A549 (cell line): ENCODE results near the gene LRIG1. TPM values are rescaled to one million over a fixed set of nuclear protein-coding genes. Genes with fewer than 3 reads are reported as not detected.
"Not testable (repeated sequence)": the region's sequence is repeated elsewhere in the genome, so short reads cannot be mapped to it uniquely, and the experiment has no call there.

Experiments used
- ATAC-seq, 2 experiments: fragments of 200-7000 bp in 1 of 2; fragments of >200 bp in 1 of 2; cut with Nextera tagmentation in 1 of 2; cut with Tn5 transposase in 1 of 2; 3 replicates each; pipeline versions ENCODE4 v1.8.0 to v1.9.1; 2018 to 2020; ENCODE audit warnings: mild to moderate bottlenecking in 1 of 2, moderate library complexity in 1 of 2
- CTCF ChIA-PET: fragments of 300-600 bp; sonication (Branson Sonifier 250); formaldehyde crosslinking; extraction: SDS; loops from one replicate; lab custom pipeline; 2021; ENCODE audit warnings: antibody characterized with exemption, inconsistent platforms; lab: Yijun Ruan, JAX
- POLR2A ChIA-PET: fragments of 350-600 bp; formaldehyde crosslinking; extraction: SDS; loops from one replicate; lab custom pipeline; 2021; ENCODE audit warnings: antibody characterized with exemption, inconsistent platforms; lab: Yijun Ruan, JAX
- DNase-seq, 2 experiments: peaks; one replicate each; pipeline versions ENCODE4 v3.0.0 to v3.0.0-alpha.2; 2011 to 2016; ENCODE audit warnings: low read depth in 1 of 2, low spot score in 1 of 2
- FAIRE-seq: peaks from 2 replicates; lab custom pipeline; 2011; peaks lifted over from hg19 to GRCh38; lab: Jason Lieb, UNC
- H3K27ac ChIP-seq, 2 experiments: fragments of >200 bp; sonication (Bioruptor Twin); formaldehyde crosslinking; 3 replicates each; pipeline ENCODE4 v1.5.1; 2016 to 2017
- H3K4me1 ChIP-seq: fragments of >200 bp; sonication (Bioruptor Twin); formaldehyde crosslinking; 3 replicates; pipeline ENCODE4 v1.6.1; 2016
- H3K4me2 ChIP-seq: fragments of >200 bp; sonication (Bioruptor Twin); formaldehyde crosslinking; 3 replicates; pipeline ENCODE4 v1.6.1; 2016
- H3K4me3 ChIP-seq: fragments of >200 bp; sonication (Bioruptor Twin); formaldehyde crosslinking; 3 replicates; pipeline ENCODE4 v1.5.1; 2016
- H3K9me3 ChIP-seq: fragments of >200 bp; sonication (Bioruptor Twin); formaldehyde crosslinking; 3 replicates; pipeline ENCODE4 v1.6.1; 2016
- CBX2 ChIP-seq: fragments of 200-600 bp; sonication (generic); IDR thresholded peaks from 2 replicates; pipeline ENCODE4 v1.6.1; 2016; ENCODE audit warnings: low read depth, mild to moderate bottlenecking, borderline replicate concordance
- CHD2 ChIP-seq: fragments of 150-350 bp; IDR thresholded peaks from 2 replicates; pipeline ENCODE4 v1.6.1; 2014; ENCODE audit warnings: low read length; ENCODE audit not compliant: partially characterized antibody
- FOXS1 ChIP-seq: fragments of 250-450 bp; sonication (Bioruptor Pico); IDR thresholded peaks from 2 replicates; pipeline ENCODE4 v1.5.0; 2020; ENCODE audit warnings: mild to moderate bottlenecking, moderate library complexity
- GATA3 ChIP-seq: IDR thresholded peaks from 2 replicates; pipeline ENCODE4 v1.6.1; 2012; ENCODE audit warnings: borderline replicate concordance
- HEYL ChIP-seq: fragments of 250-450 bp; sonication (Bioruptor Pico); IDR thresholded peaks from 2 replicates; pipeline ENCODE4 v1.8.0; 2021; ENCODE audit warnings: mild to moderate bottlenecking, moderate library complexity
- JUN ChIP-seq, 2 experiments: fragments of >200 bp; sonication (Bioruptor Twin); formaldehyde crosslinking; IDR thresholded peaks; 2 replicates in 1 of 2; 3 replicates in 1 of 2; pipeline ENCODE4 v1.6.1; 2016 to 2017
- JUNB ChIP-seq: fragments of >200 bp; sonication (Bioruptor Twin); formaldehyde crosslinking; IDR thresholded peaks from 2 replicates; pipeline ENCODE4 v1.6.1; 2016
- NFE2L2 ChIP-seq: fragments of 150-350 bp; conservative IDR thresholded peaks from 2 replicates; pipeline ENCODE4 v1.6.1; 2014; ENCODE audit warnings: low read length
- NPAS2 ChIP-seq: fragments of 250-450 bp; sonication (Bioruptor Pico); IDR thresholded peaks from 2 replicates; pipeline ENCODE4 v1.8.0; 2022; ENCODE audit warnings: mild to moderate bottlenecking, moderate library complexity, borderline replicate concordance
- PHF8 ChIP-seq: fragments of 200-600 bp; sonication (generic); IDR thresholded peaks from 2 replicates; pipeline ENCODE4 v1.6.1; 2016; ENCODE audit warnings: low read depth, mild to moderate bottlenecking, antibody characterized with exemption, moderate library complexity, borderline replicate concordance
- RAD21 ChIP-seq, 2 experiments: fragments of >200 bp in 1 of 2; sonication (Bioruptor Twin) in 1 of 2; formaldehyde crosslinking in 1 of 2; IDR thresholded peaks in 1 of 2; conservative IDR thresholded peaks in 1 of 2; 2 replicates in 1 of 2; 3 replicates in 1 of 2; pipeline ENCODE4 v1.6.1; 2012 to 2018; ENCODE audit warnings: inconsistent platforms in 1 of 2
- RNF2 ChIP-seq: fragments of 200-600 bp; sonication (generic); IDR thresholded peaks from 2 replicates; pipeline ENCODE4 v1.6.1; 2016; ENCODE audit warnings: low read depth, mild to moderate bottlenecking, antibody characterized with exemption, moderate library complexity, borderline replicate concordance
- SREBF2 ChIP-seq: fragments of 450-650 bp; IDR thresholded peaks from 2 replicates; pipeline ENCODE4 v1.6.1; 2014; ENCODE audit warnings: mild to moderate bottlenecking, moderate library complexity
- ZFP36 ChIP-seq: fragments of 450-650 bp; IDR thresholded peaks from 2 replicates; pipeline ENCODE4 v1.6.1; 2014; ENCODE audit warnings: borderline replicate concordance; ENCODE audit not compliant: partially characterized antibody
- ZNF302 ChIP-seq: fragments of 250-450 bp; sonication (Bioruptor Pico); IDR thresholded peaks from 2 replicates; pipeline ENCODE4 v1.9.0; 2021; ENCODE audit warnings: inconsistent platforms, mild to moderate bottlenecking, moderate library complexity
- WGBS: methylation state at CpG from one replicate; pipeline ENCODE4 v1.1.6; 2017; ENCODE audit errors: missing lambda C conversion rate; 5-methylcytosine and 5-hydroxymethylcytosine counted together
- polyA plus RNA-seq, 4 experiments: library from polyadenylated mRNA; depleted of rRNA in 3 of 4; stranded (reverse); fragments of >200 nt; fragmentation: RNase III in 1 of 4; extraction: RNeasy Plus Mini Kit Qiagen cat#74134 plus additional on column Dnase treatment in 1 of 4; gene quantifications; 2 replicates in 3 of 4; 3 replicates in 1 of 4; pipeline ENCODE4 v1.2.3, GENCODE V29; 2011 to 2017
- TF ChIP-seq, protein P1 (sequence below): fragments of 450-650 bp; IDR thresholded peaks from 2 replicates; pipeline ENCODE4 v1.6.1; 2014; ENCODE audit warnings: antibody characterized with exemption
- TF ChIP-seq, protein P2 (sequence below): IDR thresholded peaks from 2 replicates; pipeline ENCODE4 v1.6.1; 2012; ENCODE audit warnings: low read depth, borderline replicate concordance

Gene LRIG1
- polyA plus RNA-seq, 2 of the 4 experiments (the other 2 are of a cell fraction): 1.8 to 6.2 TPM

DNA sequence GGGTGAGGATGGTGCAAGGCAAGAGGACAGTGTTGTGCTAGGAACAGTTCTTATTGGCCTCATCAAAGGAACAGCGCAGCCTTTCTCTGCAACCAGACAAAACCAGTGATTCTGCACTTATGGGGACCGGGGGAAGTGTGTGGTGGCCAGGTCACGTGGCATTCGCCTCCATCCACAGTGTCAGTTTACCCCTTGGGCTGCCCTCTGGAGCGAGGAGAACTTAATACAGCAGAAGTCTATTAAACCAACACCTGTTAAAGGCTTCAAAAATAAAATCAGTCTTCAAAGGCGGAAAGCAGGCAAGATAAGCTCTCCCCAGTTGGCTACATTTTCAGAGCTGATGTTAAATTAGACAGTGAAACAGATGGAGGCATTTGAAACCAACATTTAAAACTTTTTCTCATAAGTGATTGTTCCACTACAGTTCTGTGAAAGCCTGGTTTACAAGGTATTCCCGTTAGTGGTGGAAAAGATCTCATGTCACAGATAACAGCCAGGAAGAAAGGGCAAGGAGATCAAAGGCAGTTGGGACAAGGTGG lies 75.2 kb downstream of the LRIG1 start (continued):
- TF ChIP-seq, protein P1, sequence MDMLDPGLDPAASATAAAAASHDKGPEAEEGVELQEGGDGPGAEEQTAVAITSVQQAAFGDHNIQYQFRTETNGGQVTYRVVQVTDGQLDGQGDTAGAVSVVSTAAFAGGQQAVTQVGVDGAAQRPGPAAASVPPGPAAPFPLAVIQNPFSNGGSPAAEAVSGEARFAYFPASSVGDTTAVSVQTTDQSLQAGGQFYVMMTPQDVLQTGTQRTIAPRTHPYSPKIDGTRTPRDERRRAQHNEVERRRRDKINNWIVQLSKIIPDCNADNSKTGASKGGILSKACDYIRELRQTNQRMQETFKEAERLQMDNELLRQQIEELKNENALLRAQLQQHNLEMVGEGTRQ: no peak

- ChIA-PET CTCF (interaction anchor here (1.0 kb wide), 1 partner anchor 17 kb away, joined by 3 read pairs; no protein-coding TSS in a partner anchor), POLR2A (no interaction called here)
- 100% methylated on average over 3 of the region's 5 CpGs for WGBS
- no peak for ATAC-seq
- Histone ChIP-seq H3K4me1 (peaks cover 14% of the 10 kb centered on the region), H3K9me3 (0 out of 3 replicates have a peak, but pooled peaks cover 2% of the 10 kb centered on the region), H3K27ac (no peak overlapping the region), H3K4me3 (no peak overlapping the region), H3K4me2 (no peak overlapping the region)
- no peak for TF ChIP-seq SREBF2
- no peak for FAIRE-seq
- DNase-seq: no peak
Measured at GRCh38 chr3:66425032-66425431, 75.8 kb downstream of the LRIG1 start.

GRCh38 chr3:66423791-66424190 lies 77.0 kb downstream of the LRIG1 start:
- 0 out of 3 replicates have a peak, but pooled peaks cover 2% of the 10 kb centered on the region for H3K9me3 ChIP-seq
- WGBS: 16% methylated on average over 3 of the region's 3 CpGs
- H3K4me2 ChIP-seq: no peak overlapping the region
- no peak overlapping the region for H3K4me3 ChIP-seq
- ChIA-PET POLR2A (no interaction called here), CTCF (interaction anchor here (1.8 kb wide), 1 partner anchor 16 kb away, joined by 6 read pairs; no protein-coding TSS in a partner anchor)
- ATAC-seq: no peak
- FAIRE-seq: no peak
- H3K27ac ChIP-seq: no peak overlapping the region
- peaks cover 7% of the 10 kb centered on the region for H3K4me1 ChIP-seq
- TF ChIP-seq RAD21 (conservative IDR thresholded peaks at IDR 0.05 in 1 of 2, IDR thresholded peaks at IDR 0.05 in 1 of 2) (no peak), ZNF302 (CRISPR knock-in tag) (no peak), RNF2 (no peak), ZFP36 (no peak), NFE2L2 (no peak), FOXS1 (CRISPR knock-in tag) (no peak)
- TF ChIP-seq, protein P2, sequence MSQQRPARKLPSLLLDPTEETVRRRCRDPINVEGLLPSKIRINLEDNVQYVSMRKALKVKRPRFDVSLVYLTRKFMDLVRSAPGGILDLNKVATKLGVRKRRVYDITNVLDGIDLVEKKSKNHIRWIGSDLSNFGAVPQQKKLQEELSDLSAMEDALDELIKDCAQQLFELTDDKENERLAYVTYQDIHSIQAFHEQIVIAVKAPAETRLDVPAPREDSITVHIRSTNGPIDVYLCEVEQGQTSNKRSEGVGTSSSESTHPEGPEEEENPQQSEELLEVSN: no peak
- DNase-seq: no peak

DNA sequence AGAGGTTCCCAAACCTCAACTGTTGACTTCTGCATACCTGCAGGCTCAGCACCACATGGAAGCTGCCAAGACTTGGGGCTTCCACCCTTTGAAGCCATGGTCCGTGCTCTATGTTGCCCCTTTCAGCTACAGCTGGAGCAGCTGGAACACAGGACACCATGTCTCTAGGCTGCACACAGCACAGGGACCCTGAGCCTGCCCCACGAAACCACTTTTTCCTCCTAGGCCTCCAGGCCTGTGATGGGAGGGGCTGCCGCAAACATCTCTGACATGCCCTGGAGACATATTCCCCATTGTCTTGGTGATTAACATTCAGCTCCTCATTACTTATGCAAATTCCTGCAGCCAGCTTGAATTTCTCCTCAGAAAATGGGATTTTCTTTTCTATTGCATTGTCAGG lies 78.9 kb downstream of the LRIG1 start:
- POLR2A ChIA-PET: not testable (repeated sequence)

DNA sequence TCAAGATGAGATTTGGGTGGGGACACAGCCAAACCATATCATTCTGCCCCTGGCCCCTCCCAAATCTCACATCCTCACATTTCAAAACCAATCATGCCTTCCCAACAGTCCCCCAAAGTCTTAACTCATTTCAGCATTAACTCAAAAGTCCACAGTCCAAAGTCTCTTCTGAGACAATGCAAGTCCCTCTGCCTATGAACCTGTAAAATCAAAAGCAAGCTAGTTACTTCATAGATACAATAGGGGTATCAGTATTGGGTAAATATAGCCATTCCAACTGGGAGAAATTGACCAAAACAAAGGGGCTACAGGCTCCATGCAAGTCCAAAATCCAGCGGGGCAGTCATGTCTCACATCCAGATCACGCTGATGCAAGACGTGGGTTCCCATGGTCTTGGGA lies 79.7 kb downstream of the LRIG1 start:
- 67% methylated on average over 2 of the region's 3 CpGs for WGBS
- not testable (repeated sequence) for H3K4me2 ChIP-seq

More for the DNA sequence above, 78.9 kb downstream of the LRIG1 start:
- 76% methylated on average over 3 of the region's 3 CpGs for WGBS
- FAIRE-seq, H3K27ac ChIP-seq, DNase-seq, H3K4me1 ChIP-seq, H3K4me3 ChIP-seq, H3K9me3 ChIP-seq, CTCF ChIA-PET, ATAC-seq, H3K4me2 ChIP-seq: not testable (repeated sequence)
- TF ChIP-seq ZFP36: peak; percentile 3

GRCh38 chr3:66419036-66419435 lies 81.8 kb downstream of the LRIG1 start:
- DNase-seq: no peak
- no peak for FAIRE-seq
- no peak for ATAC-seq
- 0 out of 3 replicates have a peak, but pooled peaks cover 2% of the 10 kb centered on the region for H3K9me3 ChIP-seq
- CTCF ChIA-PET: interaction anchor here (2.6 kb wide), 1 partner anchor 11 kb away, joined by 15 read pairs; no protein-coding TSS in a partner anchor
- 79% methylated on average over 14 of the region's 14 CpGs for WGBS
- no peak overlapping the region for H3K27ac ChIP-seq
- H3K4me3 ChIP-seq: no peak overlapping the region
- H3K4me1 ChIP-seq: no peaks in the 10 kb centered on the region
- POLR2A ChIA-PET: no interaction called here
- H3K4me2 ChIP-seq: no peak overlapping the region
- TF ChIP-seq RAD21 (conservative IDR thresholded peaks at IDR 0.05 in 1 of 2, IDR thresholded peaks at IDR 0.05 in 1 of 2) (no peak), ZNF302 (CRISPR knock-in tag) (no peak), CHD2 (no peak), JUNB (no peak), GATA3 (no peak), JUN (IDR thresholded peaks at IDR 0.05) (no peak), CBX2 (no peak), NPAS2 (CRISPR knock-in tag) (no peak), PHF8 (no peak), HEYL (CRISPR knock-in tag) (no peak)
- TF ChIP-seq, protein P1: no peak

More for the DNA sequence above, 79.7 kb downstream of the LRIG1 start:
- CTCF ChIA-PET: interaction anchor here (0.8 kb wide), 1 partner anchor 12 kb away, joined by 3 read pairs; no protein-coding TSS in a partner anchor
- H3K9me3 ChIP-seq, H3K4me1 ChIP-seq, H3K4me3 ChIP-seq, FAIRE-seq, POLR2A ChIA-PET, DNase-seq, H3K27ac ChIP-seq, ATAC-seq: not testable (repeated sequence)
